ENCODE results near the gene ADCY1.

Gene ADCY1

DNA sequence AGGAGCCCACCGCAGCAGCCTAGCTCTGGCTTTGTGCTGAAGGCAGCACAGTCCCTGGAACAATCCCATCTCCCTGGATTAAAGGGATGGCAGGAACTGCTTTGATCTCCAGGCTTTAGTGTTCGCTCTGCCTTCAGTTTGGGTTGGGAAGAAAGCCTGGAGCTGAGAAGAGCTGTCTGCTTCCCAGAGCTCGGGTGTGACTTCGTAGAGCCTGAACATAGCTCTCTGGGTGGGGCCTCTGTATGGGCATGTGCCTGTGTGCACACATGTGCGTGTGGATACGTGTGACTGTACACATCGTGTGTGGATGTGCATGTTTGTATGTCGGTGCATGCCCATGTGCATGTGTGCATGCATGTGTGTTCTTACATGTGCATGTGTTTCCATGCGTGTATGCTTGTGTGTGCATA lies 8.7 kb downstream of the ADCY1 start:
- H3K4me3 ChIP-seq (ENCODE audit: low read depth, low read length), result no peak overlapping the region
- TF ChIP-seq, protein P1, sequence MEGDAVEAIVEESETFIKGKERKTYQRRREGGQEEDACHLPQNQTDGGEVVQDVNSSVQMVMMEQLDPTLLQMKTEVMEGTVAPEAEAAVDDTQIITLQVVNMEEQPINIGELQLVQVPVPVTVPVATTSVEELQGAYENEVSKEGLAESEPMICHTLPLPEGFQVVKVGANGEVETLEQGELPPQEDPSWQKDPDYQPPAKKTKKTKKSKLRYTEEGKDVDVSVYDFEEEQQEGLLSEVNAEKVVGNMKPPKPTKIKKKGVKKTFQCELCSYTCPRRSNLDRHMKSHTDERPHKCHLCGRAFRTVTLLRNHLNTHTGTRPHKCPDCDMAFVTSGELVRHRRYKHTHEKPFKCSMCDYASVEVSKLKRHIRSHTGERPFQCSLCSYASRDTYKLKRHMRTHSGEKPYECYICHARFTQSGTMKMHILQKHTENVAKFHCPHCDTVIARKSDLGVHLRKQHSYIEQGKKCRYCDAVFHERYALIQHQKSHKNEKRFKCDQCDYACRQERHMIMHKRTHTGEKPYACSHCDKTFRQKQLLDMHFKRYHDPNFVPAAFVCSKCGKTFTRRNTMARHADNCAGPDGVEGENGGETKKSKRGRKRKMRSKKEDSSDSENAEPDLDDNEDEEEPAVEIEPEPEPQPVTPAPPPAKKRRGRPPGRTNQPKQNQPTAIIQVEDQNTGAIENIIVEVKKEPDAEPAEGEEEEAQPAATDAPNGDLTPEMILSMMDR (IDR thresholded peaks at IDR 0.05; ENCODE audit: control insufficient read depth, extremely low read depth, insufficient read depth), result no peak
- DNase-seq (ENCODE audit: low read depth), result no peak

DNA sequence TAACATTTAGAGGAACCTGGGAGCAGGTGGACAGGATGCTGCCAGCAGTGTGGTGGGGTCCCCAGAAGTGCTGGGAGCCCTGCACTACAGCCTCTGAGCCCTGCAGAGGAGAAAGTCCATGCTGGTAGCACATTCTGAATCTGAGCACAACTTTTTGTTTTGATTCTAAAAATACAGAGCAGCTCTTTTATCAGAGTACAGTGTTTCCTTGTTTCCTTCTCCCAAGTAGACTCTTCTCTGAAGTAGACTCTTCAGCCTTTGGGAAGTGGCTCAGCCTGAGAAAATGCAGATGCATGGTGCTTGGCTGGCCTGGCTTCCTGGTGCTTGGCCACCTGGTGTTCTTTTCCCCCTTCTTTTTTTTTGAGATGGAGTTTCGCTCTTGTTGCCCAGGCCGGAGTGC lies 9.1 kb downstream of the ADCY1 start:
- TF ChIP-seq, protein P1 (IDR thresholded peaks at IDR 0.05; ENCODE audit: control insufficient read depth, extremely low read depth, insufficient read depth), result no peak
- H3K4me3 ChIP-seq (ENCODE audit: low read depth, low read length), result no peak overlapping the region
- DNase-seq (ENCODE audit: low read depth), result no peak

DNA sequence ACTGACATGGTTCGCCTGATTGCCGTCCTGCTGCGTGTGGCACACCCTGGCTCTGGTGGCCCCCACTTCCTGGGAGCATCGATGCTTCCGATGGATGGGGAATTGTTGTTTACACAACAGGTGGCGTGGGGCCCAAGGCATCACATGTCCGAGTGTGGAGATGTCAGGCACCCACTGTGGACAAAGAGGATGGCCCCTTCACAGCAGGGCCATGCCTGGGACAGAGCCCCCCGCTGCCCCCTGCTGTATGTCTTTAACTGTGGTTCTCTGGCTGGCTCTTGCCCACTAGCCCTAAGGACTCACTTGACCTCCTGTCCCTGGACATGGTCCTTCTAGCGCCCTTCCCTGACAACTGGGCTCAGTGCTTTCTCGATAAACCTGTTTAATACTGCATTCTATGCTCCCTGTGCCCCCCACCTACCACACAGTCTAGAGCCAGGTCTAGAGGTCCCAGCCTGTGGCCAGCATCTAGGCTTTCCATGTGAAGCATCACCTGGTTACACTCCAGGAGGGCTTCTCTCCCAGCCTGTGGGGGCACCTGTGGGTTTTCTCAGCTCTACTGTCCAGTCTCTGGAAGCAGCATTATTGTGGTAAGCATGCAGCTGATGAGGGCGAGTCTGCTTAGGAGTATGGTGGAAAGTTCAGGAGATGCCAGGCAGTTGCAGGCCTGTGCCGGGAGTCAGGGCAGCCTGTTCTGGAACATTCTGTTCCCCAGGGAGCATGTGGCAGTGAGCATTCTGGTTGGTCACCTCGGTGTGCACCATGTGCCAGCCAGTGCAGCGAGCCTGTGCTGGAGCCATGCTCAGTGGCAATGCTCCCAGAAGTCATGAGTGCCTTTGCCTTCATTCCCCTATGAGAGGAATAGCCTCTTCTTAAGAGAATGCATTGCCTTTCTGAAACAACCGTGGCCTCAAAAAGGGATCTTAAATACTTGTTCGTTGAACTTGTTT lies 10.4 kb downstream of the ADCY1 start:
- no peak overlapping the region for H3K4me3 ChIP-seq (ENCODE audit: low read depth, low read length)
- TF ChIP-seq, protein P1 (IDR thresholded peaks at IDR 0.05; ENCODE audit: control insufficient read depth, extremely low read depth, insufficient read depth), result no peak
- DNase-seq (ENCODE audit: low read depth), result no peak

DNA sequence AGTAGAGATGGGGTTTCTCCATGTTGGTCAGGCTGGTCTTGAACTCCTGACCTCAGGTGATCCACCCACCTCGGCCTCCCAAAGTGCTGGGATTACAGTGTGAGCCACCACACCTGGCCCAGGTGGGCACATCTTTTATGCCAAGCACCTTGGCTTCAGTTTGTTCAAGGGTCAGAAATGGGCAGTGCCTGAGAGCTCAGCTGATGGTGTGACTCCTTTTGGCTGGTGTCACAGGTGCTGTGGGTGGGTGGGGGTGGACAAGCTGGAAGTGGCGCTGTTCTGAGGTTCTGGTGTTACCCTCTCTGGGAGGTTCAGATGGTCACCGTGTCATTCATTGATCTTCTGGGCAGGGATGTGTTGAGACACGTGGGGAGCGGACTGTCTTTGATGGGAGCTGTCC lies 11.5 kb downstream of the ADCY1 start:
- DNase-seq (ENCODE audit: low read depth), result no peak
- TF ChIP-seq, protein P1 (IDR thresholded peaks at IDR 0.05; ENCODE audit: control insufficient read depth, extremely low read depth, insufficient read depth), result no peak
- H3K4me3 ChIP-seq (ENCODE audit: low read depth, low read length), result no peak overlapping the region

DNA sequence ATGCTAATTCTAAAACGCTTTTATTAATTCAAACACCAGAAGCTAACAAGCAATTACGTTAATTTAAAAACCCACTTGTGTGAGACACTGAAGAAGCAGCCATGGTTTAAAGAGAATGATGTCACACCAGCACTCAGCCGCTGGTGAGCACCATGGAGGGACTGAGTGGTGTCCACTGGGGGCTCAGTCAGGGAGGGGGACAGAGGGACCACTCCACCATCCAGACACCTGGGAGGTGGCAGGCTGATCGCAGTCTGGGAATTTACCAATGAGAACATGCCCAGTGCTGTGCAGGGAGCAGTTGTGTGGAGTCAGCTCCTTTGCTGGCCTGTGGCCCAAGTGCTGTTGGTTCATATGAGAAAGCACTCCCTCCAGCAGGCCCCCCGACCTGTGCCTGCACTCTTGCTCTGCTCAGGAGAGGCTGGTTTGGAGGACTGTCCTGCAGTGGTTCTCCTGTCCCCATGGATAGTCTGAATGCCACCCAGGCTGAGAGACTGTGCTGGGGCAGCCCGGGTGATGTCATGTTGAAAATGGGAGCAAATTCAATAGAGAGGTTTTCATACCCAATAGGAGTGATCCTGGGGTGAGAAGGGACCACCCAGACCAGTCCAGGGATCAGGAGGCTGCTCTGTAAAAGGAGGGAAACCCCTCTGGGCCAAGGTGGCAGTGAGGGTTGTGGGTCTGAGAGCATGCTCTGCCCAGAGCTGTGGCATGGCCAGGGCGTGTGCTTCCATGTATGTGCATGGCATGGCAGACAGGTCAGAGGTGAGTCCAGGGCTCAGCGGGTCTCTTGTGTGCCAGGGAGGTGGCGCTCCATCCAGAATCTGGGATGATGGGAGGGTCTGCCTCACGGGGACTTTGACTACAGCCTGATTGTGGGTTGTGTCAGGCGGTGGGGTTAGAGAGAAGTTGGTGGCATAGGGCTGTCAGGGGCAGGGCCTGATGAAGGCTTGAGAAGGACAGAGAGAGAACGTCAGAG lies 12.7 kb downstream of the ADCY1 start:
- no peak for DNase-seq (ENCODE audit: low read depth)
- no peak overlapping the region for H3K4me3 ChIP-seq (ENCODE audit: low read depth, low read length)
- TF ChIP-seq, protein P1 (IDR thresholded peaks at IDR 0.05; ENCODE audit: control insufficient read depth, extremely low read depth, insufficient read depth), result no peak

DNA sequence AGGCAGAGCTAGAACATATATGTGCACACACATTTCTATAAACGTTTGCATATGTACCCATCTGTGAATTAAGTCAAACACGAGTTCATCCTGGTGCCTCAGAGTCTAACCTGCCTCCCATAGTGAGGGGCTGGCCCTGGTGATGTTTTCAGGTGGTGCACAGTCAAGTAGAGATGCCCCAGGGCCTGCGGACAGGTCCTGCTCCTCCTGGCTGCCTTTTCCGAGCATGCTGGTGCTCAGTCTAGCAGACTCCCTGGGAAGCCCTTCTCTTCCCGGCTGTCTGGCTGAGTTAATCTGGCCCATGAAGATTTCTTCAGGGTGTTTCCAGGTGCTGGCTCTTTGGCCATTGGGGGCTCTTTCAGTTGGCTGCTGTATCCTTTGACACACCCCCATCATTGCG lies 14.3 kb downstream of the ADCY1 start:
- no peak for DNase-seq (ENCODE audit: low read depth)
- TF ChIP-seq, protein P1 (IDR thresholded peaks at IDR 0.05; ENCODE audit: control insufficient read depth, extremely low read depth, insufficient read depth), result no peak
- no peak overlapping the region for H3K4me3 ChIP-seq (ENCODE audit: low read depth, low read length)
